ENCODE data around the gene PLPP2.

PLPP2 gene

DNA sequence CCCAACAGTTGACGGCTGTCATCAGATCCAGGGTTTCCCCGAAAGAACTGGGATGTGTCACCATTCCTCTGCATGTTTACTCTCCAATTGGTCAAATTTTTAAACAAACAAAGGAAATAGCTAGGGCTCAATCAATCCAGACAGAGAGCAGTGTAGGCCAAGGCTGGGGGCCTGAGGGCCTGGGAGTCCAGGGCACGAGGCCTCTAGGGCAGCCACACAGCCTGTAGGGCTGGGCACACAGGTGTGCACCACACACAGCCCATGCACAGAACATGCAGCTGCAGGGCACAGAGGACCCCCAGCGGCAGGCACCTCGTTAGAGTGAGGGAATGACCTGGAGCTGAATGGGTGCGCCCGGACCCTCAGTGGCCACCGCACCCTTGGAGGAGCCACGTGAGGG lies 43.9 kb upstream of the PLPP2 start:
- TF ChIP-seq, protein P1, sequence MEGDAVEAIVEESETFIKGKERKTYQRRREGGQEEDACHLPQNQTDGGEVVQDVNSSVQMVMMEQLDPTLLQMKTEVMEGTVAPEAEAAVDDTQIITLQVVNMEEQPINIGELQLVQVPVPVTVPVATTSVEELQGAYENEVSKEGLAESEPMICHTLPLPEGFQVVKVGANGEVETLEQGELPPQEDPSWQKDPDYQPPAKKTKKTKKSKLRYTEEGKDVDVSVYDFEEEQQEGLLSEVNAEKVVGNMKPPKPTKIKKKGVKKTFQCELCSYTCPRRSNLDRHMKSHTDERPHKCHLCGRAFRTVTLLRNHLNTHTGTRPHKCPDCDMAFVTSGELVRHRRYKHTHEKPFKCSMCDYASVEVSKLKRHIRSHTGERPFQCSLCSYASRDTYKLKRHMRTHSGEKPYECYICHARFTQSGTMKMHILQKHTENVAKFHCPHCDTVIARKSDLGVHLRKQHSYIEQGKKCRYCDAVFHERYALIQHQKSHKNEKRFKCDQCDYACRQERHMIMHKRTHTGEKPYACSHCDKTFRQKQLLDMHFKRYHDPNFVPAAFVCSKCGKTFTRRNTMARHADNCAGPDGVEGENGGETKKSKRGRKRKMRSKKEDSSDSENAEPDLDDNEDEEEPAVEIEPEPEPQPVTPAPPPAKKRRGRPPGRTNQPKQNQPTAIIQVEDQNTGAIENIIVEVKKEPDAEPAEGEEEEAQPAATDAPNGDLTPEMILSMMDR (IDR thresholded peaks at IDR 0.05; ENCODE audit: low read depth, low read length), result no peak
- no peak for DNase-seq (ENCODE audit: extremely low read depth, low read depth)

DNA sequence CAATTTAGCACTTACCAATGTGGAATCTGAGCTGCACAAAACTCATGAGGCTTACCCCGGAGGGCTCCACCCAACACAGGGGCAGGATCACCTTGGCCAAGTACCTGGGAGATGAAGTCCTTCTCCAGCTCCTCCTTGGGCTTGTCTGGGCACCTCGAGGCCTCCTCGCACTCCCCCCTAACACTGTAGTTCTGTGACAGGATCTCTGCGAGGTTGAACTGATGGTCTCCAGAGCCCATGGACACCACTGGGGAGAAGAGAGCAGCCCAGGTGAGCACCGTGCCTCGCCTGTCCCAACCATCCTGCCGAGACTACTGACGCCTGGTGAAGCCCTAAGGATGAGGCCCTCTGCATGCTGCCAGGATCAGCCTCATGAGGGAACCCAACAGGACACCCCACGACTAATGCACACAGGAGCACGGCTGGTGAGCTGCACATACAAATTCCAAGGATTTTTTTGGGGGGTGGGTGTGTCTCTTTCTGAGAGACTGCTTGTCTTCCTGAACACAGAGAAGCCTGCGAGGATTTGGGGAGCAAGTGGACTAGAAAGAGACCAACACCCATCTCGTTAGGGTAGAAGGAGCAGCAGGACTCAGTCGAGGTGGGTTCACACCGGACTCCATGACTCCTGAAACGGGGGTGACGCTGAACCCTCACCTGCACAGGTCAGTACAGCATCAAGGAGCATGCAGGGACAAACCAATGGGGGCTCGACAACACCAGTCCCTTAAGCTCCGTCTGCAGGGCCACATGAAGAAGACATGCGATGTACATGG lies 43.3 kb upstream of the PLPP2 start:
- DNase-seq (ENCODE audit: extremely low read depth, low read depth), result no peak
- TF ChIP-seq, protein P1 (IDR thresholded peaks at IDR 0.05; ENCODE audit: low read depth, low read length), result no peak

DNA sequence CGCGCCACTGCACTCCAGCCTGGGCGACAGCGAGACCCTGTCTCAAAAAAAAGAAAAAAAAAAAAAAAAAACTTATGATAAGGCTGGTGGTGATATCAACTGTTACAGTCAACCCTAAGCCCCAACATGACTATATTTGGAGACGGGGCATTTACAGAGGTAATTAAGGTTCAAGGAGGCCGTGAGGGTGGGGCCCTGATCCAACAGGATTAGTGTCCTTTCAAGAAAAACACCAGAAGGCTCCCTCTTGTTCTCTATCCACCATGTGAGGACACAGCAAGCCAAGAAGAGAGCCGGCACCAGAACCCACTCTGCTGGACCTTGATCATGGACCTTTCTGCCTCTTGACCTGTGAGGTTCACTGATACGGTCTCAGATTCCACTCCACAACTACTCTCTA lies 39.3 kb upstream of the PLPP2 start:
- TF ChIP-seq, protein P1 (IDR thresholded peaks at IDR 0.05; ENCODE audit: low read depth, low read length), result no peak
- no peak for DNase-seq (ENCODE audit: extremely low read depth, low read depth)

DNA sequence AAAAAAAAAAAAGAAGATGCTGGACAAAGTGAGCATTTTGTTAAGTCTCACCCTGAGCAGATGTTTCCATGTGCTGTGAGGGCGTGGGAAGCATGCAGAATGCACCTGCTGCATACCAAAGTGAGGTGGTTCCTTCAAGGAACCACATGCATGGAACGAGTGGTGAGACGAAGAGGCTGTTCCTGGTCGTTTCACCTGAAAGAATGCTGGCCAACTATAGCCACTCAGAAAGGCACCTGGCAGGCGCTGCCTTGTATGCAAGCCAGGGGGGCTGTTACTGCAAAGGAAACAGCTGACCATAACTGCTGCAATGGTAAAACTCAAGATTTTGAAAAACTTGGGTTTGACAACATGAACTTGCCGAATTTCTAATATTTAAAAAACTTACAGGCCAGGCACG lies 38.7 kb upstream of the PLPP2 start:
- TF ChIP-seq, protein P1 (IDR thresholded peaks at IDR 0.05; ENCODE audit: low read depth, low read length), result no peak
- no peak for DNase-seq (ENCODE audit: extremely low read depth, low read depth)

DNA sequence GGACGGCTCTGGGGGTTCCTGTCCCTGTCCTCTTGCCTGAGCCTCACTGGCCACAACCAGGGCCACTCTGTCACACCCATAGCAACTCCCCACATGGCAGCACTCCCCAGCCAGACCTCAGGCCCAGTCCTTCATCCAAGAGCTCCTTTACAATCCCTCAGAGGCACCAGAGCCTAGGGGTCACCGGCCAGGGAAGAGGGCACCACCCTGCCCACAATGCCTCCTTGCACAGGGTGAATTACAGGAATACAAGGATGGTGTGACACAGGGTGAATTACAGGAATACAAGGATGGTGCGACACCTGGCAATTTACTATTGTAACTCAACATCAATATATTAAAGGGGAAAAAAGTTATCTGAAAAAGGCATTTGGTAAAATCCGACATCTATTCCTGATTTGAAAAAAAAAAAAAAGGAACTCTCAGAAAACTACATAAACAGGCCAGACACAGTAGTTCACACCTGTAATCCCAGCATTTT lies 36.9 kb upstream of the PLPP2 start:
- no peak for DNase-seq (ENCODE audit: extremely low read depth, low read depth)
- TF ChIP-seq, protein P1 (IDR thresholded peaks at IDR 0.05; ENCODE audit: low read depth, low read length), result no peak

DNA sequence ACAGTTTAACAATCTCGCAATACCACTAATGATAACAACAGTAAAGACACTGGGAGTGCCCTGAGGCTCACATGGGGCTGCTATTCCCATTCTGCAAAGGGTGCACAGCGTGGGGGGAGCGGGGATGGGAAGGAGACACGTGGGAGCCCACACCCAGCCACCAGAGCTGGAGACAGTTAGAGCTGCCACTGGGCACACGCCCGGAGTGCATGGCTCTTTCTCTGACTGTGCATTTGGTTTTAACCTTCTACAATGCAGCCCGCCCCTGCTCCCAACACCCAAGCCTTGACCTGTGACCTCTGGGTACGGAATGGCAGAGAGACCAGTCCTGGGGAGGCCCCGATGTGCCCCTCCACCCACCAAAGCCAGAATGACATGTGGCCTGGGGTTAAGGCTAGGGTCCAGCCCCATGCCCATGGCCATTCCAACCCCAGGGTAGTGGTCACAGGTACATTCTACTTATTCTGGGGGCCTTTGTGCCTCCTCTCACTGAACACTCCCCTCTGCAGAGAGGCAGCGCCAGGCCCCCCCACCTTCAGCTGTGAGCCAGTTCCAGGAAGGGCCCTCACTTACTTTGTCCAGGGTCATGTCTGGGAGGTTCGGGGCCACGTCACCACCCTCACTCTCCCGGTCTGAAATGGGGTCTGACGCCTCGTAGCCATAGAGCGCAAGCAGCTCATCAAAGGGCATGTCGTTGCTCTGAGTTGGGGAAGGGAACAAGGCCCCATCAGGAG lies 36.3 kb upstream of the PLPP2 start:
- TF ChIP-seq, protein P1 (IDR thresholded peaks at IDR 0.05; ENCODE audit: low read depth, low read length), result no peak
- DNase-seq (ENCODE audit: extremely low read depth, low read depth), result no peak

DNA sequence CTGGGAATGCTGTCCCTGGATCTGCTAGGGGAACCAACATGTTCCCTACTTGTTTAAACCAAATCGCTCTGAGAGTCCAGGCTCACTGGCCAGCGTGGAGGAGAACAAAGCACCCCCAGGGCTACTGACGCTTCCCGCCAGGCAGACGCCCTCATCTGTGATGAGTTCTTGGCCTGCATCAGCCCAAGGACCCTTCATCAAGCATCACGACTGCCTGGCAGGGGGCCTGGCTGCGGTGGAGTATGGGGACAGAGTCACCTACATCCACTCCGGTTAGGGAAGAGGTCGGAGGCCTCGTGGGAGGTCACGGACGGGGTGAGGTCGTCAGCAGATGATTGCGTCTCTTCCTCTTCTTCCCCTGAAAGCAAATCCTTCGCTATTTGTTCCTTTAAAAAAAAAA lies 35.7 kb upstream of the PLPP2 start:
- DNase-seq (ENCODE audit: extremely low read depth, low read depth), result no peak
- TF ChIP-seq, protein P1 (IDR thresholded peaks at IDR 0.05; ENCODE audit: low read depth, low read length), result no peak
